NCI-H526 treated with DMSO at 0.1 percent for 48 hours (cell line): ENCODE measurements around the gene SNAI1.

Experiments used
- DNase-seq: peaks from one replicate; lab custom pipeline; 2025; lab: John Stamatoyannopoulos, UW

SNAI1 gene

GRCh38 chr20:50037575-50037974, 54.8 kb downstream of the SNAI1 start:
- DNase-seq = no peak

GRCh38 chr20:50038169-50038568, 55.4 kb downstream of the SNAI1 start:
- DNase-seq = no peak
